Left forelimb (tissue), 1 donor: ENCODE measurements around the gene CLC.
"Not testable (repeated sequence)": the region's sequence is repeated elsewhere in the genome, so short reads cannot be mapped to it uniquely, and the experiment has no call there.

Experiments
- DNase-seq: peaks from one replicate; pipeline ENCODE4 v3.0.0-alpha.2; 2018; ENCODE audit warnings: low spot score

The CLC gene

GRCh38 chr19:39729594-39729993, 8.2 kb downstream of the CLC start:
- DNase-seq, result no peak

- DNase-seq, result no peak
Measured at GRCh38 chr19:39728040-39728439, 9.8 kb downstream of the CLC start.

GRCh38 chr19:39727070-39727800, 10.6 kb downstream of the CLC start:
- no peak for DNase-seq

- DNase-seq, result no peak
Measured at GRCh38 chr19:39725995-39726394, 11.8 kb downstream of the CLC start.

- DNase-seq, result not testable (repeated sequence)
Measured at GRCh38 chr19:39720144-39720543, 17.7 kb downstream of the CLC start.

- no peak for DNase-seq
Measured at GRCh38 chr19:39710333-39710890, 27.4 kb downstream of the CLC start.

GRCh38 chr19:39709026-39709872, 28.6 kb downstream of the CLC start:
- DNase-seq, result no peak

- DNase-seq, result no peak
Measured at GRCh38 chr19:39708594-39708993, 29.2 kb downstream of the CLC start.

- no peak for DNase-seq
Measured at GRCh38 chr19:39705578-39706188, 32.1 kb downstream of the CLC start.

- DNase-seq, result no peak
Measured at GRCh38 chr19:39704181-39705044, 33.4 kb downstream of the CLC start, which contains the start of gene LGALS14. Gene LGALS14 (plus strand): TSS chr19:39704481. CDS start chr19:39704529, 48 bp downstream.

- DNase-seq, result no peak
Measured at GRCh38 chr19:39701291-39701690, 36.5 kb downstream of the CLC start.

- no peak for DNase-seq
Measured at GRCh38 chr19:39698535-39698934, 39.3 kb downstream of the CLC start.

GRCh38 chr19:39696387-39696786, 41.4 kb downstream of the CLC start:
- DNase-seq, result no peak

- DNase-seq, result no peak
Measured at GRCh38 chr19:39695759-39696158, 42.1 kb downstream of the CLC start.

GRCh38 chr19:39692822-39693221, 45.0 kb downstream of the CLC start:
- DNase-seq, result no peak

GRCh38 chr19:39692166-39692565, 45.7 kb downstream of the CLC start:
- no peak for DNase-seq

GRCh38 chr19:39688637-39689036, 49.2 kb downstream of the CLC start:
- not testable (repeated sequence) for DNase-seq

GRCh38 chr19:39686739-39687138, 51.1 kb downstream of the CLC start:
- DNase-seq, result no peak

- no peak for DNase-seq
Measured at GRCh38 chr19:39684267-39684666, 53.6 kb downstream of the CLC start.

- no peak for DNase-seq
Measured at GRCh38 chr19:39681416-39681815, 56.4 kb downstream of the CLC start.
